ENCODE measurements around the gene SLC16A4.

GRCh38 chr1:110383251-110383990, 7.4 kb downstream of the SLC16A4 start:
- TF ChIP-seq, protein P1, sequence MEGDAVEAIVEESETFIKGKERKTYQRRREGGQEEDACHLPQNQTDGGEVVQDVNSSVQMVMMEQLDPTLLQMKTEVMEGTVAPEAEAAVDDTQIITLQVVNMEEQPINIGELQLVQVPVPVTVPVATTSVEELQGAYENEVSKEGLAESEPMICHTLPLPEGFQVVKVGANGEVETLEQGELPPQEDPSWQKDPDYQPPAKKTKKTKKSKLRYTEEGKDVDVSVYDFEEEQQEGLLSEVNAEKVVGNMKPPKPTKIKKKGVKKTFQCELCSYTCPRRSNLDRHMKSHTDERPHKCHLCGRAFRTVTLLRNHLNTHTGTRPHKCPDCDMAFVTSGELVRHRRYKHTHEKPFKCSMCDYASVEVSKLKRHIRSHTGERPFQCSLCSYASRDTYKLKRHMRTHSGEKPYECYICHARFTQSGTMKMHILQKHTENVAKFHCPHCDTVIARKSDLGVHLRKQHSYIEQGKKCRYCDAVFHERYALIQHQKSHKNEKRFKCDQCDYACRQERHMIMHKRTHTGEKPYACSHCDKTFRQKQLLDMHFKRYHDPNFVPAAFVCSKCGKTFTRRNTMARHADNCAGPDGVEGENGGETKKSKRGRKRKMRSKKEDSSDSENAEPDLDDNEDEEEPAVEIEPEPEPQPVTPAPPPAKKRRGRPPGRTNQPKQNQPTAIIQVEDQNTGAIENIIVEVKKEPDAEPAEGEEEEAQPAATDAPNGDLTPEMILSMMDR (IDR thresholded peaks at IDR 0.05): no peak
- TF ChIP-seq POLR2A (IDR thresholded peaks at IDR 0.05): no peak
